NCI-H774 (cell line): ENCODE data around the gene ZDBF2.
"Not testable (repeated sequence)": the region's sequence is repeated elsewhere in the genome, so short reads cannot be mapped to it uniquely, and the experiment has no call there.

Experiments
- DNase-seq: peaks from one replicate; lab custom pipeline; 2025; lab: John Stamatoyannopoulos, UW

ZDBF2 gene

DNA sequence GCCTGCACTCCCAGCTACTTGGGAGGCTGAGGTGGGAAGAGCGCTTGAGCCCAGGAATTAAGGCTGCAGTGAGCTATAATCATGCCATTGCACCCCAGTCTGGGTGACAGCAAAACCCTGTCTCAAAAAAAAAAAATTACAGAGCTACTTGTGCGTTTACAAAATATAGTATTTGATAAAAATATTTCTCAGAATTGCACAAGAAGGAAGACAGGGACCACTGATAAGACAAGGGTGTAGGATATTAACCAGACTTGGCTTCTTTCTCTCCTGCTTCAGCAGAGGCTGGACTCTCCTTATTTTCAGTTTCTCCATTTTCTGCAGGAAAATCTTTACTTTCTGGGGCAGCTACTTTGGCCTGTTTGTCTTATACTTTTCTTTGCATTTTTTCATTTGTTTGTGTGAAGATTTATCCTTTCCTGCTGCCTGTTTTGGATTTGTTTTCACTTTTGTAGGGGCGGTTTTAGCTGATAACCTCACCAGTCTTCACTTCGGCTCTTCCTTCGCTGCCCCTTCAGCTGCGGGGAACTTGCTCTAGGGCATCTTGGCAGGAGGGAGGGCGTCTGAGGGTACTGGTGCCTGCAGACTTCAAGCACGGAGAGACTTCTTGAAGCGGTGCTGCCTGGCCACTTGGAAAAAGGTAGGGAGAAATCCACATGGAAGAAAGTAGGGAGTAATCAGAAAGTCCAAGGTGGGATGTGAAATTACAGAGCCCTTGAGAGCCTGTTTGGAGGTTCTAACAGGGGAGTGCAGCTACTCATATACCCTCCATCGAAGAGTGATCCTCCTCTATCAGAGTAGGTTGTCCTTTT is 14.9 kb upstream of the ZDBF2 start:
- no peak for DNase-seq

DNA sequence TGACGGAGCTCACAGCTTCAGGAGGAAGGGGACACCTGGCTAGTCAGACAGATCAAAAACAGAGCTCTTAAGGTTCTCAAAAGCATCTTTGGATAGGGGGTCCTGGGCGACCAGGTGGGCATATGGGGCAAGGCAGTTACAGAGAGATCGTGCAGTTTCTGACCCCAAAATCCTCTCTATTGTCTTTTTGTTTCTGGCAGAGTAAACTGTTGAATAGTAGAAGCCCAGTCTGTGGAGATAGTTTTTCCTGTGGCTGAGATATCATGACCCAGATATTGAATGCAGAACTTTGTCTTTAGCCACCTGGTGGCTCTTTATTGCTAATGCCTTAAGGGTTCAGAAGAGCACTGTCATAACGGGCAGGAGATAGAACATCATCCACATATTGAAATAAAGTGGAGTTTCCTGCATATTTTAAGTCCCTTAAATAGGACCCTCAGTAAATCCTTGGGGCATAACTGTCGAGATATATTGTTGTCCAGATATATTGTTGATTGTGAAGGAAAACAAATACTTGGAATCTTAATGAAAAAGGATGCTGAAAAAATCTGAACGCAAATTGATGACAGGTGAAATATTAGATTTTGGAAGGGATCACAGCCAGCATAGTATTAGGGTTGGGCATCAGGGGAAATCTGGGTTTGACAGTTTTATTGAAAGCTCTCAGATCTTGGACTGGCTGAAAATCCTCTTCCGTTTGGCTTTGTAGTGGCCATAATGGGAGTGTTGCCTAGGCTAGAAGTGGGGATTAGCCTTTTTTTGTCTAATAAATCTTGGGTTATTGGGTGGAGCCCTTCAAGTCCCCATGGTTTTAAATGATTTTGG is 14.1 kb upstream of the ZDBF2 start:
- DNase-seq, result no peak

GRCh38 chr2:206263959-206264603 is 10.4 kb upstream of the ZDBF2 start:
- no peak for DNase-seq

DNA sequence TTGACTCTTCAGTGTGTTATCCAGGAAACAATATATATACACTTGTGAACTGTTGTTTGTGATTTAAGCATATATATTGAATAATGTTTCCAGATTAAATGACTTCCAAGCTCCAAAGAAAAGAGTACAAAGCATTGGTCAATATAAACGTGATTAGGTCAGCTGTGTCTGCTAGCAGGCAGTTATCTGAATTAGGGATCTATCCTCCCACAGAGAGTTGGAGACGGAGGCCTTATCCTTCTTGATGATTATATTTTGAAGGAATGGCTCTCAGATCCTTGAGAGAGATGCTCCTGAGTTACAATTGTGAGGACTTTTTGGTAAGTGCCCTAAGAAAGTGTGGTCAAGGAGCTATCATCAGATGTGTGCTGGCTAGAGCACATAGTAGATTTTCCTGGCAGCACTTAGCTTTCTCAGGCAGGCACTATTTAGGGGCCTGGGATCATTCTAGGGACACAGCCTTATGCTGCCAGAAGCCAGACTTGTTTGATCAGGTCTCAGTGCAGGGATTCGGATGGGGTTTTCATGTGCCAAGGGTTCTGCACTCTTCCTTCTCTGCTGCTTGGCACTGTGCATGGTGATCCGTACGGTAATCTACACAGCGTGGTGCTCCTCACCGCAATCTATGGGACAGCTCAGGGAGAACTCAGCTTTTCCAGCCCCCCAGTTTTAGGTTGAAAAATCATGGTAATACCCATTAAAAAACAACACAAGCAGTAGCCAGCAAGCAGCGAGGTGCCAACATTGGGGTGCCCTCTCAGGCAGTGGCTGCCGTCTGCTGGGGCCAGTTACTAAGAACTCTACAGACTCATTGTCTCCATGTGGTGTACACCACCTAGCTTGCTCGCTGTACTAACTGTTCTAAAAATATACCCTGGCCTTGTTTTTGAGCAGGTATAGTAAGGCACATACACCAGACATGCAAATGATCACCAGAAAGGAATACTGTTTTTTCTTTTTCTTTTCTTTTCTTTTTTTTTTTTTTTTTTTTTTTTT is 8.0 kb upstream of the ZDBF2 start:
- no peak for DNase-seq

- DNase-seq, result no peak
Observed at GRCh38 chr2:206267567-206267966, 6.9 kb upstream of the ZDBF2 start.

GRCh38 chr2:206271065-206271464 is 3.4 kb upstream of the ZDBF2 start:
- DNase-seq, result no peak

GRCh38 chr2:206273905-206274304 is 558 bp upstream of the ZDBF2 start:
- DNase-seq, result no peak

DNA sequence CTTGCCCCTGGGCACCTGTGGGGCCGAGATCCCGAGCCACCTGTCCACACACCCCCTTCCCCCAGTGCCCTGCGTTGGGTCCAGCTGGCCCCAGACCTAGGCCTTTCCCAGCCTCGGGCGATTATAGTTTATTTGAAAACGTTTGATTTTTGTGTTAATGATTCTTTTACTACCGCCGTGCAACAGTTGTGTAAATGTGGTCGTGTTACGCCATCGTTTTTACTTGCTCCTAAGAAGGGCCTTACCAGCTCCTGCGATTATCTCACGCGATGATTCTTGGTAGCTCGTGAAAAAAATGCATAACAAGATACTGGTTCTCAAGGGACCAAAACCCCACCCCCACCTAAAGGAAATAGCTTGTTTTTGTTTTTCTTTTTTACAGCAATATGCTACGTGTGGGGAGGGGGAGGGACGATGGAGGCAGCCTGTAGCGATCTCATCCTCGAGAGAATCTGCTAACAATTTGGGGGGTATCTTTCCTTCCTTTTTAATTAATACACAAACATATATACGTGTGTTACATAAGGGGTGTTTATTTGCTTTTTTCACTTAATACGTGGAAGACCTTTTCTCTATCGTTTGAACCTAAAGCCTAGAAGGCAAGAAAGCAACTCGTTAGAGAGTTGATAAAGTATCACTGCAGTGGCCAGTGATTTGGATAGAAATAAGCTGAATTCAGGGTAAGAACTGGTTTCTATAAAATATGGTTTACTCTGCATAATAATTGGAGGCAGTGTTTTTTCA is 1.0 kb downstream of the ZDBF2 start:
- DNase-seq, result no peak

DNA sequence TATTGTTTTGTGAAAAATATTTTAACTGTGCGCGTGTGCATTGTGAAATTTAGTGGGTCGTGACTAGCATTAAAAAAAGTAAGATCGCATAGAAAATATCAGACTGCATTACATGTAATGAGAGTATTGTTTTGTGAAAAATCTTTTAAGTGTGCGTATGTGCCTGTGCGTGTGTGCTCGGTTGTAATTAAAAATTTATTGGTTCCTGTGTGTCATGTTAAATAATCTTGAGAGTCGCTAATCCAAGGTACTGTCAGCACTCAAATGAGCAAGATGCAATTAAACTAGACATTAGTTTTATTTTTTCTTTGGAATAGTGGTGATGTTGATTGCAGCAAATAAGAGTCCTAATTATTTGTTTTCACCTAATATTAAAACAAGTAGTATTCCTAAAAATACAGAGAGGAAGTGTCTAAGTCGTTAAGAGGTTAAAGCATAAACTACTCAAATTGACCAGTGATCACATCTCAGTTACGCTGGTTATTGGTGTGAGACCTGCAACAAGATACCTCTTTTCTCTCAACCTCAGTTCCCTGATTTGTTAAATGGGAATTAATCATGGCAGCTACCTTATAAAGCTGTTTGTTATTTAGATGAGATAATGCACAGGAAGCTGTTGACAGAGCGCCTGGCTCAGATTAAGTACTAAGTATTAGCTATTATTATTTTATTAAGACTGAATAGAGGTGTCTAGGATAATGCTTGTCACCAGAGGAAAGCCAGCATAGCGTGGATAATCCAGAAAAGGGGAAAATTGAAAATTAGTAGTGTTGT is 1.9 kb downstream of the ZDBF2 start:
- DNase-seq, result no peak

- DNase-seq, result no peak
Observed at GRCh38 chr2:206277503-206277902, 3.0 kb downstream of the ZDBF2 start.

DNA sequence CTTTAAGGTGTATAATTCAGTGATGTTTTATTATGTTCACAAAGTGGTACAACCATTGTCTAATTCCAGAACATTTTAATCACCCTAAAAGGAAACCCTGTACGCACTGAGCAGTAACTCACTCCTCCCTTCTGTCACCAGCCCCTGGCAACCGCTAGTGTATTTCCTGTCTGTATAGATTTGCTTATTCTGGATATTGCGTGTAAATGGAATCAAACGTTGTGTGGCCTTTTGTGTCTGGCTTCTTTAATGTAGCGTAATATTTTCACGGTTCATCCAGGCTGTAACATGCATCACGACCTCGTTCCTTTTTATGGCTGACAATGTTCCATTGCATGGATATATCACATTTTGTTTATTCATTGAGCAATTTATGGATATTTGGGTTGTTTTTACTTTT is 8.3 kb downstream of the ZDBF2 start:
- no peak for DNase-seq

GRCh38 chr2:206287197-206287596 is 12.7 kb downstream of the ZDBF2 start:
- no peak for DNase-seq

DNA sequence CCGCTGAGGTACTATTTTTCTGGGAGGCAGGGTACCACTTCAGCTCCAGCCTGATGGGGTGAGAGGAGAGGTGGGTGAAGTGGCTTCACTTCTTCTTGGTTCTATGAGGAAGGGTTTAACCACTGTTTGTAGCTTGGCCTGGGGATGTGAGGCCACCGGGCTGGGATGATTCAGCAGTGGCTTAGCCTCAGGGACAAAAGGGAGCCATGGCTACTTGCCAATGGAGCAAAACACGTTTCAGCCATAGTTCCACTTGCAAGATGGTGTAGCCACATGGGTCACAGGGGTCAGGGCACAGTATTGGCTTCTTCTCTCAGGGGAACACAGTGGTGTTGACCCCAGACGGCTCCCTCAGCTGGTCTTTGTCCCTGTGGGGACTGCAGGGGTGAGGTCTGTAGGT is 14.9 kb downstream of the ZDBF2 start:
- DNase-seq, result no peak

DNA sequence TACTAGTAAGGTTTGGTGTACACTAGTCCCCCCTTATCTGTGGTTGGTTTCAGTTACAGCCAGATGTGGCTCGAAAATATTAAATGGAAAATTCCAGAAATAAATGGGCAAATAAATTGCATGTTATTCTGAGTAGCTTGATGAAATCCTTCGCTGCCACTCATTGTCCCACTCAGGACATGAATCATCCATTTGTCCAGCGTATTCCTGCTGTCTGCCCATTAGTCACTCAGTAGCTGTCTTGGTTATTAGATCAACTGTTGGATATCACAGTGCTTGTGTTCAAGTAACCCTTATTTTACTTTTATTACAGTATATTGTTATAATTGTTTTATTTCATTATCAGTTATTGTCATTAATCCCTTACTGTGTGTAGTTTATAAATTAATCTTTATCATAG is 21.7 kb downstream of the ZDBF2 start:
- no peak for DNase-seq

DNA sequence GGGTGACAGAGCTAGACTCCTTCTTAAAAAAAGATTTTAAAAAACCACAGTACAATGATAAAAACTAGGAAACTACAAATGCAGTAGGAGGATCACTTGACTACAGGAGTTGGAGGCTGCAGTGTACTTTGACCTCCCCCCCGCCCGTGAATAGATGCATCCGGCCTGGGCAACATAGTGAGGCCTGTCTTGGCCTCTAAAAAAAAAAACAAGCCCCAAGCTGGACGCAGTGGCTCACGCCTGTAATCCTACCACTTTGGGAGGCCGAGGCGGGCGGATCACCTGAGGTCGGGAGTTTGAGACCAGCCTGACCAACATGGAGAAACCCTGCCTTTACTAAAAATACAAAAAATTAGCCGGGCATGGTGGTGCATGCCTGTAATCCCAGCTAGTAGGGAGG is 25.1 kb downstream of the ZDBF2 start:
- not testable (repeated sequence) for DNase-seq

DNA sequence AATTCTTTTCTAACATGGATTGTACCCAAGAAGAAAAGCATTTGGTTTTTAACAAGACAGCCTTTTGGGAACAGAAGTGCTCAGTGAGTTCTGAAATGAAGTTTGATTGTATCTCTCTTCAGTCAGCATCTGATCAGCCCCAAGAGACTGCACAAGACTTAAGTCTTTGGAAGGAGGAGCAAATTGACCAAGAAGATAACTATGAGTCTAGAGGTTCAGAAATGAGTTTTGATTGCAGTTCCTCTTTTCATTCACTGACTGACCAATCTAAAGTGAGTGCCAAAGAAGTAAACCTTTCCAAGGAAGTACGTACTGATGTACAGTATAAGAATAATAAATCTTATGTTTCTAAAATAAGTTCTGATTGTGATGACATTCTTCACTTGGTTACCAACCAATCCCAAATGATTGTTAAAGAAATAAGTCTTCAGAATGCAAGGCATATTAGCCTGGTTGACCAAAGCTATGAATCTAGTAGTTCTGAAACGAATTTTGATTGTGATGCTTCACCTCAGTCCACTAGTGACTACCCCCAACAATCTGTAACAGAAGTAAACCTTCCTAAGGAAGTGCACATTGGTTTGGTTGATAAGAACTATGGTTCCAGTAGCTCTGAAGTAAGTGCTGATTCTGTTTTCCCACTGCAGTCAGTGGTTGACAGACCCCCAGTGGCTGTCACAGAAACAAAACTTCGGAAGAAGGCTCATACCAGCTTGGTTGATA is 31.2 kb downstream of the ZDBF2 start:
- no peak for DNase-seq

GRCh38 chr2:206311026-206311425 is 36.6 kb downstream of the ZDBF2 start:
- DNase-seq, result no peak

DNA sequence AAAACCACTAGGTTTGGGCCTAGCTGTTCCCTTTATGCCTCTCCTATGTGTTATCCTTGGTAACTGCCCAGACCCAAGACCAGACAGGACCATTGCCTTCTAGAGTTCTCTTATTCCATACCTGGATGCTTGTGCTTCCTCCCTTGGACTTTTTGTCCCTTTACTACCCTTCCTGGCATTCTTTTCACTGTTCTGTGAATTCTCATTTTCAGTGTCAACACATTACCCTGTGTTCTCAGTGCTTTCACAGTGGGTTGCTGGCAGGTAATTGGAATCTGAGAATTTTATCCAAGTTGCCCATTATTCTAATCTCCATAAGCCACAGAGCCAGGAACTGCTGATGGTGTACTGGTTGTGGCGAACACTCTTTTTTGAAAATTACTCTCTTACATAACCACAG is 41.7 kb downstream of the ZDBF2 start:
- no peak for DNase-seq

DNA sequence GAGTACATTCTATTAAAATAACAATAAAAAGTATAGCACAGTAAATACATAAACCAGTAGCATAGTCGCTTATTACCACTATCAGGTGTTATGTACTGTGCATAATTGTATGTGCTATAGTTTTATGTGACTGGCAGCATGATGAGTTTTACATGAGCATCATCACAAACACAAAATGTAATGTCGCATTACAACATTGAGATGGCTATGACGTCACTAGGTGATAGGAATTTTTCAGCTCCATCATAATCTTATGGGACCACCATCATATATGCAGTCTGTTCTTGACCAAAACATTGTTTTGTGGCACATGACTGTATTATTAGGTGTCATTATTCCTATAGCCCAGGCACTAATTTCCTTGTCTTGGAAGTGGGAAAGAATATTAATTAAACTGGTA is 48.6 kb downstream of the ZDBF2 start:
- DNase-seq, result no peak
